Measurements from ENCODE around the gene RTF2.

The RTF2 gene

GRCh38 chr20:56439771-56440291, 28.6 kb upstream of the RTF2 start:
- DNase-seq, result no peak

- peak; percentile 62 for DNase-seq
These were observed 27.9 kb upstream of the RTF2 start for GRCh38 chr20:56440346-56441007.

GRCh38 chr20:56442389-56443365, 25.8 kb upstream of the RTF2 start:
- DNase-seq, result no peak

- DNase-seq, result no peak
These were observed 24.5 kb upstream of the RTF2 start for GRCh38 chr20:56443654-56444540.

- DNase-seq, result no peak
These were observed 23.3 kb upstream of the RTF2 start for GRCh38 chr20:56445130-56445529.

- DNase-seq, result no peak
These were observed 22.9 kb upstream of the RTF2 start for GRCh38 chr20:56445540-56445939.

GRCh38 chr20:56447227-56447626, 21.2 kb upstream of the RTF2 start:
- no peak for DNase-seq

GRCh38 chr20:56449459-56449858, 19.0 kb upstream of the RTF2 start:
- no peak for DNase-seq

GRCh38 chr20:56451056-56451765, 17.2 kb upstream of the RTF2 start:
- no peak for DNase-seq

GRCh38 chr20:56453352-56453751, 15.1 kb upstream of the RTF2 start:
- DNase-seq, result no peak

GRCh38 chr20:56454754-56455153, 13.7 kb upstream of the RTF2 start:
- DNase-seq, result peak; percentile 30

GRCh38 chr20:56458206-56458821, 10.1 kb upstream of the RTF2 start:
- no peak for DNase-seq

GRCh38 chr20:56460459-56460858, 8.0 kb upstream of the RTF2 start:
- peak; percentile 24 for DNase-seq

- no peak for DNase-seq
These were observed 6.9 kb upstream of the RTF2 start for GRCh38 chr20:56461576-56461975.

GRCh38 chr20:56463428-56463827, 5.0 kb upstream of the RTF2 start:
- no peak for DNase-seq

- no peak for DNase-seq
These were observed 2.4 kb upstream of the RTF2 start for GRCh38 chr20:56465997-56466396.

- DNase-seq, result no peak
These were observed 485 bp upstream of the RTF2 start for GRCh38 chr20:56467968-56468315.

GRCh38 chr20:56469077-56469449, 636 bp downstream of the RTF2 start:
- DNase-seq, result no peak

- no peak for DNase-seq
These were observed 15.5 kb downstream of the RTF2 start for GRCh38 chr20:56483970-56484369.

GRCh38 chr20:56487216-56487615, 18.8 kb downstream of the RTF2 start:
- DNase-seq, result no peak

GRCh38 chr20:56488566-56488965, 20.1 kb downstream of the RTF2 start:
- no peak for DNase-seq

- no peak for DNase-seq
These were observed 32.7 kb downstream of the RTF2 start for GRCh38 chr20:56501116-56501515.

All from activated naive CD4-positive, alpha-beta T cell treated with Interleukin-2 at 50 U/mL for 16 hours (primary cell).